ENCODE data around the gene PKNOX2. TPM values are rescaled to one million over a fixed set of nuclear protein-coding genes. Genes with fewer than 3 reads are reported as not detected.

The PKNOX2 gene
- total and polyA plus RNA-seq, 10 of the 15 experiments (the other 5 are each of a cell fraction or from before 2014, with no cell fraction given): not detected

DNA sequence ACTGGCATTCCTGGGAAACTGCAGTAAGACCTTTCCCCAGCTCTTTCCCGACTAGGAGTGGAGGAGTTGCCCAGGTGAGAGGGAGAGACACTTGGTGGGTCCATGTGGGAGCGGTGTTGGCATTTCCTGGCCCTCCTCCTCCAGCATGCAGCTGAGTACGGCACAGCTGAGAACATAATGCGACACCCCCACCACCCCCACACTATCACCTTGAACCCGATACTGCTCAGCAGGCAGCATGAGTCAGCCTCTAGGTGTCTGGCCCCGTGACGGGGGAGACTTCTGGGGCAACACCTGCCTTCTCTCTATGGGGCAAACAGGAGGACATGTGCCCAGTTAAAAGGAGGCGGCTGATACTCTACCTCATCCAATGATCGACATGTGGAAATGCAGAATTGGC is 64.4 kb downstream of the PKNOX2 start (continued):
- TF ChIP-seq, protein P1, sequence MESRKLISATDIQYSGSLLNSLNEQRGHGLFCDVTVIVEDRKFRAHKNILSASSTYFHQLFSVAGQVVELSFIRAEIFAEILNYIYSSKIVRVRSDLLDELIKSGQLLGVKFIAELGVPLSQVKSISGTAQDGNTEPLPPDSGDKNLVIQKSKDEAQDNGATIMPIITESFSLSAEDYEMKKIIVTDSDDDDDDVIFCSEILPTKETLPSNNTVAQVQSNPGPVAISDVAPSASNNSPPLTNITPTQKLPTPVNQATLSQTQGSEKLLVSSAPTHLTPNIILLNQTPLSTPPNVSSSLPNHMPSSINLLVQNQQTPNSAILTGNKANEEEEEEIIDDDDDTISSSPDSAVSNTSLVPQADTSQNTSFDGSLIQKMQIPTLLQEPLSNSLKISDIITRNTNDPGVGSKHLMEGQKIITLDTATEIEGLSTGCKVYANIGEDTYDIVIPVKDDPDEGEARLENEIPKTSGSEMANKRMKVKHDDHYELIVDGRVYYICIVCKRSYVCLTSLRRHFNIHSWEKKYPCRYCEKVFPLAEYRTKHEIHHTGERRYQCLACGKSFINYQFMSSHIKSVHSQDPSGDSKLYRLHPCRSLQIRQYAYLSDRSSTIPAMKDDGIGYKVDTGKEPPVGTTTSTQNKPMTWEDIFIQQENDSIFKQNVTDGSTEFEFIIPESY (IDR thresholded peaks at IDR 0.05): no peak
- TF ChIP-seq SMARCA5 (IDR thresholded peaks at IDR 0.05) (no peak), ZNF622 (IDR thresholded peaks at IDR 0.05) (no peak), RAD51 (IDR thresholded peaks at IDR 0.05) (no peak), SMC3 (IDR thresholded peaks at IDR 0.05; ENCODE audit: borderline replicate concordance, low read length) (no peak), NR2C1 (IDR thresholded peaks at IDR 0.05) (no peak), EP300 (IDR thresholded peaks at IDR 0.05; ENCODE audit: borderline replicate concordance in 1 of 2, control insufficient read depth in 1 of 2, low read depth in 2 of 2, low read length in 2 of 2) (no peak), ASH2L (IDR thresholded peaks at IDR 0.05; ENCODE audit: borderline replicate concordance, low read depth) (no peak)
- TF ChIP-seq, protein P2, sequence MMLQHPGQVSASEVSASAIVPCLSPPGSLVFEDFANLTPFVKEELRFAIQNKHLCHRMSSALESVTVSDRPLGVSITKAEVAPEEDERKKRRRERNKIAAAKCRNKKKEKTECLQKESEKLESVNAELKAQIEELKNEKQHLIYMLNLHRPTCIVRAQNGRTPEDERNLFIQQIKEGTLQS (IDR thresholded peaks at IDR 0.05; ENCODE audit: borderline replicate concordance, extremely low read depth, low read depth, low read length): no peak
- TF ChIP-seq, protein P3, sequence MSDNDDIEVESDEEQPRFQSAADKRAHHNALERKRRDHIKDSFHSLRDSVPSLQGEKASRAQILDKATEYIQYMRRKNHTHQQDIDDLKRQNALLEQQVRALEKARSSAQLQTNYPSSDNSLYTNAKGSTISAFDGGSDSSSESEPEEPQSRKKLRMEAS (IDR thresholded peaks at IDR 0.05; ENCODE audit: low read depth, low read length): no peak

DNA sequence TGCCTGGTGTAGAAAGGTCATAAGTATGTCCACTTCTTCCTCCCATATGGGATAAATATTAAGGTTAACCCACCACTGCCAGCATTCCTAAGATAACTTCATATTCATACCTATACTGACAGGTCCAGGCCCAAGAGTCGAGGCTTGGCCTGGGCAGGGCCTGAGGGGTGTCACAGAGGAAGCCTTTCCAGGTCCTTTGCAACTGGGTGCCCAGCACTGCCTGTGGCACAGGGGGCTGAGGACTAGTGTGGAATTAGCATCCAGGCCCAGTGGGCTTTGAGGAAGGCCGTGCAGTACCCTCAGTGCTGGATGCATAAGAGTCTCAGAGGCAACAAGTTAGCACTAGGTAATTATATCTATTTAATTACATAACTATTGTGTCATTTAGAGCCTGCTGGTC is 65.4 kb downstream of the PKNOX2 start:
- no peak overlapping the region for H3K27ac ChIP-seq (ENCODE audit: control insufficient read depth, insufficient read depth)
- H3K9me3 ChIP-seq (replicated peaks; ENCODE audit: control insufficient read depth, insufficient read depth, low read length): no peaks in the 10 kb centered on the region
- no peaks in the 10 kb centered on the region for H4K20me1 ChIP-seq (ENCODE audit: control insufficient read depth, insufficient read depth)
- ChIA-PET SMC1A (ENCODE audit: uncharacterized antibody, unreplicated experiment) (no interaction called here), CTCF (no interaction called here), POLR2A (no interaction called here), RAD21 (ENCODE audit: unreplicated experiment) (no interaction called here)
- in situ Hi-C loops (cut with MboI) (no loop called here), intact Hi-C loops (cut with micrococcal nuclease; ENCODE audit: unreplicated experiment) (no loop called here)
- peaks cover 0 to 2% of the 10 kb centered on the region in 2 experiments; a peak in 2 of 4 replicates for H3K27me3 ChIP-seq (replicated peaks in 1 of 2; ENCODE audit: control insufficient read depth in 2 of 2, insufficient read depth in 2 of 2, low read length in 1 of 2)
- H3K4me1 ChIP-seq (ENCODE audit: control insufficient read depth, insufficient read depth, low read length): no peaks in the 10 kb centered on the region
- TF ChIP-seq, protein P4, sequence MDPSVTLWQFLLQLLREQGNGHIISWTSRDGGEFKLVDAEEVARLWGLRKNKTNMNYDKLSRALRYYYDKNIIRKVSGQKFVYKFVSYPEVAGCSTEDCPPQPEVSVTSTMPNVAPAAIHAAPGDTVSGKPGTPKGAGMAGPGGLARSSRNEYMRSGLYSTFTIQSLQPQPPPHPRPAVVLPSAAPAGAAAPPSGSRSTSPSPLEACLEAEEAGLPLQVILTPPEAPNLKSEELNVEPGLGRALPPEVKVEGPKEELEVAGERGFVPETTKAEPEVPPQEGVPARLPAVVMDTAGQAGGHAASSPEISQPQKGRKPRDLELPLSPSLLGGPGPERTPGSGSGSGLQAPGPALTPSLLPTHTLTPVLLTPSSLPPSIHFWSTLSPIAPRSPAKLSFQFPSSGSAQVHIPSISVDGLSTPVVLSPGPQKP (IDR thresholded peaks at IDR 0.05; ENCODE audit: low read depth, low read length): no peak
- TF ChIP-seq SMARCA5 (IDR thresholded peaks at IDR 0.05): no peak
- no peak for TF ChIP-seq CHD1 (IDR thresholded peaks at IDR 0.05; ENCODE audit: low read depth, low read length)
- WGBS (ENCODE audit: insufficient coverage, insufficient replicate concordance, low lambda C conversion rate, missing lambda C conversion rate): 0% methylated on average over 2 of the region's 2 CpGs
- H3K9ac ChIP-seq (ENCODE audit: control insufficient read depth, insufficient read depth, low read length): no peak overlapping the region
- DNase-seq (ENCODE audit: low read depth, low spot score) (no peak), FAIRE-seq (no peak), ATAC-seq (no peak)
- H3K36me3 ChIP-seq (ENCODE audit: control insufficient read depth in 2 of 2, insufficient read depth in 2 of 2, low read length in 1 of 2): no peaks in the 10 kb centered on the region
- no peak overlapping the region for H3K4me2 ChIP-seq (ENCODE audit: control insufficient read depth, insufficient read depth)
- H2AFZ ChIP-seq (ENCODE audit: control insufficient read depth, low read depth, low read length): no peak overlapping the region
- H3K4me3 ChIP-seq: no peak overlapping the region
- BruUV-seq (replicated peaks): no TSS peak
- H3K79me2 ChIP-seq (ENCODE audit: control insufficient read depth, insufficient read depth, low read length): no peaks in the 10 kb centered on the region

All from GM12878 (cell line).